RPMI8226 (cell line): ENCODE results near the gene UGT2A1.
"Not testable (repeated sequence)": the region's sequence is repeated elsewhere in the genome, so short reads cannot be mapped to it uniquely, and the experiment has no call there.

Source experiments
- DNase-seq: peaks from one replicate; pipeline ENCODE4 v3.0.0-alpha.2; 2015

Gene UGT2A1

DNA sequence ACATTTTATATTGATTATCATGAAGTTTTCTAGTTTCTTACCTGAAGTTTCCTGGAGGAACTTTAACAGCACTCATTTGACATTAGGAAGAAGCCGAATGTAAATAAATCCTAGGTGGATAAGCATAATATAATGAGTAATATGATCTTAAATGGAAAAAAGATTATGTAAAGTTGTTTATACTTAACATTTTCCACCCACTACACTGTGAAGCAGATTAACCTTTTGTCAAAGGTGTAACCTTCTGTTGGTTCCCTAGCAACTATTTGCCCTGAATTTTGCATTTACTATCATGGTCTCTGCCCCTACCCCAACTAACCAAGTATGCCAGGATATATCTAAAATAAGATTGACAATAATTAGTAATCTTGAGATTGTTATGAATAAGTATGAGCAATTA, at the start of gene UGT2A1:
Gene UGT2A1, minus strand, starts transcription at position 101 of the 400 bp plus-strand sequence. CDS start 5,603 bp downstream, outside the sequence.
- no peak for DNase-seq

DNA sequence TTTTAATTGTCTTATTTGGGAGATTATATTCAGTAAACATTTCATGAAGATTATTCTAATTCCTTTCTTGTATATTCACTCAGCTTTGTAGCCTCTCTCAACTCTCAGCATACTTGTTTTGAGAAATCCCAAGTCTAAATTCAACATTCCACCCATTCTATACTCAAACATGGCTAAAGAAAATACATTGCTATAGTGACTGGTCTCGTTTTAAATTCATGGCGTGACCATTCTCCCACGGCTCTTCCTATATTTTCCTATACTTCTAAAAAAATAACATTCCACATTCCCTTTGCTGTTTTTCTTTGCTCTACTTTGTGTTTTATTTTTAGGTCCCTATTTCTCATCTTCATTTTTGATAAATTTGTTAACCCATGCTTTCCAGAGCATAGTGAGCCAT, 49.2 kb upstream of the UGT2A1 start:
- DNase-seq: no peak

DNA sequence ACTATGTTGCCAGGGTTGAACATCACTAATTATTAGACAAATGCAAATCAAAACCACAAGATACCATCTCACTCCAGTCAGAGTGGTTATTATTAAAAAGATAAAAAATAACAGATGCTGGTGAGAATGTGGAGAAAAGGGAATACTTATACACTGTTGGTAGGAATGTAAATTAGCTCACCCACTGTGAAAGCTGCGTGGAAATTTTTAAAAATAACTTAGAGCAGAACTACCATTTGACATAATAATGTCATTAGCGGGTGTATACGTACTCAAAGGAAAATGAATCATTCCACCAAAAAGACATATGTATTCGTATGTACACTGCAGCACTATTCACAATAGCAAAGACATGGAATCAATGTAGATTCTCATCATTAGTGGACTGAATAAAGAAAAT, 48.6 kb upstream of the UGT2A1 start:
- no peak for DNase-seq

DNA sequence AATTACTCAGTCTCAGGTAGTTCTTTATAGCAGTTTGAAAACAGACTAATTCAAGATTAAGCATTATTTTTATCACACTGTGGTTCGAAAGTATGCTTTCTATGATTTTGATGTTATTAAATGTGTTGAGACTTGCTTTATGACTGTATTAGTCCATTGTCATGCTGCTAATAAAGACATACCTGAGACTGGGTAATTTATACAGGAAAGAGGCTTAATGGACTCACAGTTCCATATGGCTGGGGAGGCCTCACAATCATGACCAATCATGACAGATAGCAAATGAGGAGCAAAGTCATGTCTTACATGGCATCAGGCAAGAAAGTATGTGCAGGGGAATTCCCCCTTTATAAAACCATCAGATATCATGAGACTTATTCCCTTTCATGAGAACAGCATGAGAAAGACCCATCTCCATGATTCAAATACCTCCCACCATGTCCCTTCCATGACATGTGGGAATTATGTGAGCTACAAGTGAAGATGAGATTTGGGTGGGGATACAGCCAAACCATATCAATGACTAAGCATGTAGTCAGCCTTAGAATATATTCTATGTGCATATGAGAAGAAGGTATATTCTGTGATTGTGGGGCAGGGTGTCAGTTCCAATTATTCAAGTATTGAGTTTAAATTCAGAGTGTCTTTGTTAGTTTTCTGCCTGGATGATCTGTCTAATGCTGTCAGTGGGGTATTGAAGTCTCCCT, 44.6 kb upstream of the UGT2A1 start:
- no peak for DNase-seq

DNA sequence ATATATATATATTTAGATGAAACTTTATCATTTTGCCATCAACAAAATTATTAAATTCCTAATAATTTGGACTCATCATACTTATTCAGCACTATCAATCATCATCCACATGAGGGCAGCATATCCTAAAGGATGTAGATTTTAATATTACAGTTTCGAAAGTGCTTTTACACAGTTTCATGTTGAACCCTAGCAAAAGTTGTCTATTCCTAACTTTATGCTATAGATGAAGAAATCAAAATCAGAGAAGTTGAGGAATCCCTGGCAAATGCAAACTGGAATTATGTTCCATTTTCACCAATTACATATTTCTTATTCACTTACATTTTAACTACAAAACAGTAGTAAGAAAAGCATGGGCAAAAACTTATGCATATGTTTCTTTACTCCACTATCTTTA, 36.6 kb upstream of the UGT2A1 start:
- peak; percentile 29 for DNase-seq

DNA sequence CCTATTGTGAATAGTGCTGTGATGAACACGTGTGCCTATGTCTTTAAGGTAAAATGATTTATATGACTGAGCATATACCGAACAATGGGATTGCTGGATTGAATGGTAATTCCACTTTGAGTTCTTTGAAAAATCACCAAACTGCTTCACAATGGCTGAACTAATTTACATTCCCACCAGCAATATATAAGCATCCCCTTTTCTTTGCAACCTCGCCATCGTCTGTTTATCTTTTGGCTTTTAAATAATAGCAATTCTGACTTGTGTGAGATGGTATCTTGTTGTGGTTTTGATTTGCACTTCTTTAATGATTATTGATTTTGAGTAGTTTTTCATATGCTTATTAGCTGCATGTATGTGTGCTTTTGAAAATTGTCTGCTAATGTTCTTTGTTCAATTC, 31.8 kb upstream of the UGT2A1 start:
- no peak for DNase-seq

DNA sequence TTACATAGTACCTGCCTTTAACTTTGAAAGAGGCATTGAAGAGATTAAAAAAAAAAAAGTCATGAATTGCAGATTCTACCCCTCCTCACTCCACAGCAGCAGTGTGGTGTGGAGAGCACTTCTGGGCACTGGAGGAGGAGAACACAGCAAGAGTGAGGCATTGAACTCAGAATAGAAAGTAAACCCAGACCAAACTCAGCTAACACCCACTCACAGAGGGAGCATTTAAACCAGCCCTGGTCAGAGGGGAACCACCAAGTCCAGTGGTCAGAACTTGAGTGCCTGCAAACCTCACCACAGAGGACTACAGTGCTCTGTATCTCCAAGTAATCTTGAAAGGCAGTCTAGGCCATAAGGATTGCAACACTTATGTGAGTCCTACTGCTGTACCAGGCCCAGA, 15.6 kb upstream of the UGT2A1 start:
- DNase-seq: no peak

DNA sequence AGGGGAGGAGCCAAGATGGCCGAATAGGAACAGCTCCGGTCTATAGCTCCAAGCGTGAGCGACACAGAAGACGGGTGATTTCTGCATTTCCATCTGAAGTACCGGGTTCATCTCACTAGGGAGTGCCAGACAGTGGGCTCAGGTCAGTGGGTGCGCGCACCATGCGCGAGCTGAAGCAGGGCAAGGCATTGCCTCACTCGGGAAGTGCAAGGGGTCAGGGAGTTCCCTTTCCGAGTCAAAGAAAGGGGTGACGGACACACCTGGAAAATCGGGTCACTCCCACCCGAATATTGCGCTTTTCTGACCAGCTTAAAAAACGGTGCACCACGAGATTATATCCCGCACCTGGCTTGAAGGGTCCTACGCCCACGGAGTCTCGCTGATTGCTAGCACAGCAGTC, 11.0 kb upstream of the UGT2A1 start:
- DNase-seq: not testable (repeated sequence)

DNA sequence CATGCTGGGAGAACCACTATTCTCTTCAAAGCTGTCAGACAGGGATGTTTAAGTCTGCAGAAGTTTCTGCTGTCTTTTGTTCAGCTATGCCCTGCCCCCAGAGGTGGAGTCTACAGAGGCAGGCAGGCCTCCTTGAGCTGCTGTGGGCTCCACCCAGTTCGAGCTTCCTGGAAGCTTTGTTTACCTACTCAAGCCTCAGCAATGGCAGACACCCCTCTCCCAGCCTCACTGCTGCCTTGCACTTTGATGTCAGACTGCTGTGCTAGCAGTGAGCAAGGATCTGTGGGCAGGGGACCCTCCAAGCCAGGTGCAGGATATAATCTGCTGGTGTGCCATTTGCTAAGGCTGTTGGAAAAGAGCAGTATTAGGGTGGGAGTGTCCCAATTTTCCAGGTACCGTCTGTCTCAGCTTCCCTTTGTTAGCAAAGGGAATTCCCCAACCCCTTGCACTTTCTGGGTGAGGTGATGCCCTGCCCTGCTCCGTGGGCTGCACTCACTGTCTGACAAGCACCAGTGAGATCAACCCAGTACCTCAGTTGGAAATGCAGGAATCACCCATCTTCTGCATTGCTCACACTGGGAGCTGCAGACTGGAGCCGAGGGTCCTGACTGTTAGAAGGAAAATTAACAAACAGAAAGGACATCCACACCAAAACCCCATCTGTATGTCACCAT, 8.2 kb upstream of the UGT2A1 start:
- DNase-seq: not testable (repeated sequence)

DNA sequence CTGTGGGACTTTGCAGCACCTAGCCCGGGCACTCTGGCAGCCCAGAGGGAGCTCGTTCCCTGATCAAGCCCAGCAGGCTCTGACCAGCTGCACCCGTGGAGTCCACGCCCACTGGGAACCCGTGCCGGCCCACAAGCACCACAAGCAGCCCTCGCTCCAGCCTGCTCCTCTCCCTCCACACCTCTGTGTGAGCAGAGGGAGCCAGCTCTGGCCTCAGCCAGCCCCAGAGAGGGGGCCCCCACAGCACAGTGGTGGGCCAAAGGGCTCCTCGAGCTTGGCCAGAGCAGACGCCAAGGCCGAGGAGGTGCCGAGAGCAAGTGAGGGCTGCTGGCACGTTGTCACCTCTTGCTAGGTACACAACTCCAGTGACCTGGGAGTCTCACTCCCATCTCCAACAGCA, 5.1 kb upstream of the UGT2A1 start:
- DNase-seq: no peak

DNA sequence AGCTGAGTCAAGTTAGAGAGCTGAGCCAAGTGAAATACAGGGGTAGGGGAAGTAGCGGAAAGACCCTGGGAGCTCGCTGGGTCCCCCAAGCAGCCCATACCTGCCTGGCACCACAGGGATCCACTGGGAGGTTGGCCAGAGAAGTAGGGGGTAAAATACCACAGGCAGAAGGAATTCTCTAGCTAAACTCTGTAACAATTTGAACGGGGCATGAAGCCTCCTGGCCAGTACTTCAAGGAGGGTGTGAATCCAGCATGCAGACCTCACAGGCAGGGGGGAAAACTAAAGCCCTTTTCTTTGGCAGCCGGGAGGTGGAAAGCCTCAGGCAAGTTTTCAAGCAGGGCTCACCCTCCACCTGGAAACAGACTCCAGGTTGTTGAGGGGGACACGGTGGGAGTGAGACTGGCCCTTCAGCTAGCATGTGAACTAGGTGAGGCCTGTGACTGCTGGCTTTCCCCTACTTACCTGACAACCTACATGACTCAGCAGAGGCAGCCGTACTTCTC, 3.7 kb upstream of the UGT2A1 start:
- no peak for DNase-seq

DNA sequence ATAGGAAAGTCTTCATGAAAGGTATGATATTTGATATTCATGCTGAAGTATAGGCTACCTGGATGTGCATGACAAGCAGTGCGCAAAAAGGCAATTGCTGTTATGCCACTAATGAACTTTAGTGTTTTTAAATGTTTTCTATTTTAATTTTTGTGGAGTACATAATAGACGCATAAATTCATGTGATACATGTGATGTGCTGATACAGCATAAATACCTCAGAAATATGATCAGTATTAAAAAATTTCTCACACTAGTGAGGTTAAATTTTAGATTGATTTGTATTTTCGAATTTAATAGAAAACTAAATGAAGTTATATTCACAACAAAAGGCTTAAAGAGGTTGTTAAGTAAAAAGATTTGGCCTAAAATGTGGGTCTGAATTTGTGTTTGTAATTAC, 2.2 kb downstream of the UGT2A1 start:
- no peak for DNase-seq

DNA sequence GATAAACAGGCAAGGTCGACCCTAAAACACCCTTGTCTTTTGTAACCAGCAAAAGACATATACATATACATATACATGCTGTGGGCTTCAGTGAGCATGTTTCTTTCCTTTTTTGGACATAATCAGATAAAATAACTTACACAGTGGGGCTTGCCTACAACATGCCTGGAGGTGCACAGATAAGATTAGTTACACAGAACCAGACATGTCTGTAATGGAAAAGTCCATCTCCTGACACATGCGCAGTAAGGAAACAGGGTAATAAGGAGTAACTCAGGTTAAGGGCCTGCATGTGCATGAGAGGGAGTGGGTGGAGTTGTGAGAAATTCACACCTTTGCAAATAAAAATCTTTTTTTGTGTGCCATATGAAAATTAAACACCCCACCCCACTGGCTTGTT, 3.4 kb downstream of the UGT2A1 start:
- no peak for DNase-seq

DNA sequence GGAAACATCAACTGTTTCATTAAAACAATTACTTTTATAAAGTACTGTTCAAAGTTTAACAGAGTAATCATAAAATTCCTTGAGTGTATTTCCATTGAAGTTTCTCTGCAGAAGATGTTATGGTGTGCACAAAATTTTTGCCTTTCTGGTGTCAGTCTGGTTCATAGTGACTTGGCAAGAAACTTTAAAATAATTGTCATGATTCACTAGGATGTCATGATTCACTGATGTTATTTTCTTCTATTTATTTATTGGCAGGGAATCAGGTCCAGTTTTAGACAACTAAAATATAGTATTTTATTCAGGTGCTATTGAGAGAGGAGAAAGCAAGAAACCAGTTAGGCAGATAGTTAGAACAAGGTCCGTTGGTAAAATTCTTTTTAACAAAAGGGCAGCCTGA, 3.8 kb downstream of the UGT2A1 start:
- no peak for DNase-seq

DNA sequence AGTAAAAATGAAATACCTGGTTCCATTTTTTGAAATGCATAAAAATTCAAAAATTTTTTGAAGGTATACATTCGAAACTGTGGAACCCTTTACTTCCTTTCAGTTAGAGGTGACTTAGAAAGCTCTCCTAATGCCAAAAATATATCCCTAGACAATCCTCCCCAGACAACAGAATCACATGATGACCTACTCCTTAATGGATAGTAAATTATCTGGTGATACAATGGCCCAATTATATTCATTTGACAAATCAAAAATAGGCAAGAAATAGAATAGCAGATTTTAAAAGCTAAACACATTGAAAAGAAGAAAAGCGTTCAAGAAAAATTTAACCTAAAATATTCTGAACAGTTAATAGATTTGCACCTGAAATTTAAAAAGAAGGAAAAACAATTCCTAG, 10.1 kb downstream of the UGT2A1 start:
- DNase-seq: no peak

DNA sequence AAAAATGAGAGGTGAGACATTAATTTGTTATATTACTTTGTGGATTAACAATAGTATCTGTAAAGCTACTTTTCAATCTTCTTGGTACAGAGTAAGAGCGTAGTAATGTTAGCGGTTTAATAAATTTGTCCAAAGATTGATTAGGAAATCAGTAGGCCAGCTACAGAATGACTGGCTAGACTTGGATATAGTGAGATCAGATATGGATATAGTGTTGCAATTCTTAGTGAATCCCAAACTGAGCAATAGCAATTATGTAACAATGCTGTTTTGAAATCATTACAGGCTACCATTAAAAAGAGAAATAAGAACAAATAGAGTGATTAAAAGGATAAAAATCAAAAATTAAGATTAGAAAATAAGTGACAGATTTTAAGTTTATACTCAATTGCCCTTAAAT, 12.8 kb downstream of the UGT2A1 start:
- DNase-seq: no peak

DNA sequence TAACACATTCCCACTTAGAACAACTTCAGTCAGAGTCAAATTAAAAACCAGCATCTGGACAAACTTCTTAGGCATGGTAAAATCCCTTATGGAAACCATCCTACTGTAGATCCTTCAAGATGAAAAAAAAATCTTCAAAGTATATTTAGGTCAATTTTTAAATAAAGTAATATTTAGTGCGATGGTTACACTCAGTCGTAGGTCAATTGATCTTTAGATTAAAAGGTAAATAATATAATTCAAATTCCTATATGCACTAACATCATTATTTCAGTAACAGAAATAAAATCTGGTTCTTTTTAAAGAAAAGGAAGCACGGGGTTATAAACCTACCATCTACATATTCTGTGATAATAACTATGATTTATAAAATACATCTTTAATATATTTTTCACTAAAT, 13.5 kb downstream of the UGT2A1 start, which contains the start of gene UGT2A2:
Gene UGT2A2, minus strand, starts transcription at position 101 of the 400 bp plus-strand sequence. Its CDS starts 2 bp downstream, at position 99.
- DNase-seq: no peak

DNA sequence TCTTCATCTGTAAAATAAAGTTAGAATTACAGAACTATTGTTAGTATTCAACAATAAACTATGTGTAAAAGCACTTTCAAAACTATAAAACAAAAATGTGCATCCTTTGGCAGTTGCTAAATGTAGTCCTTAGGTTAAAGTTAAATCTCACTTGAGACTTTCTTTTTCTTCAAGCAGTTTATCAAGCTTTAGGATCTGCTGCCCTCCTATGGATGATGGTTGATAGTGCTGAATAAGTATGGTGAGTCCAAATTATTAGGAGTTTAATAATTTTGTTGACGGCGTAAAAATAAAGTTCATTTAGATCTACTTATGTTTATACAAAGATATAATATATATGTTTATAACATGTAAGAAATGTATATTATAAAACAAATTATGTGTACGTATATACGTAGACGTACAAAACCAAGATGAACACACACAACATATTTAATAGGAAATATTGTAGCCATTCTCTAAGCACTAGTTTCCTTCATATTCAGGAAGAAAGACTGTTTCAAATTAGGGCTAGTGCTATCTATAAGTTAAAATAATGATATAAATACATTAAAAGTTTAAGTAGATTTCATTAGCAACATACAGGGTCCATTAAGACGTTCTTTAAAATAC, 35.9 kb downstream of the UGT2A1 start:
- DNase-seq: peak; percentile 35

DNA sequence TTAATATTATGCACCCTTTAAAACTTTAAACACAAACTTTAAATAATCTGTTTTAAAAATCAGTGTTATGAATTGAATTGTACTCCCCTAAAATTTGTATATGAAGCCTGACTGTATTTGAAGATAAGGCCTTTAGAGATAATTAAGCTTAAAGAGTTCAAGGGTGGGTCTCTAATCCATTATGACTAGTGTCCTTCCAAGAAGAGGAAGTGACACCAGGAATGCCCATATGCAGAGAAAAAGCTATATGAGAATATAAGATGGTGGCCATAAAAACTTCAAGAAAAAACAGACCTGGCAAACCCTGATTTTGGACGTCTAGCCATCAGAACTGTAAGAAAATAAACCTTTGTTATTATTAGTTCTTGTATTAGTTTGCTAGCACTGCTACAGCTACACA, 42.6 kb downstream of the UGT2A1 start:
- no peak for DNase-seq

DNA sequence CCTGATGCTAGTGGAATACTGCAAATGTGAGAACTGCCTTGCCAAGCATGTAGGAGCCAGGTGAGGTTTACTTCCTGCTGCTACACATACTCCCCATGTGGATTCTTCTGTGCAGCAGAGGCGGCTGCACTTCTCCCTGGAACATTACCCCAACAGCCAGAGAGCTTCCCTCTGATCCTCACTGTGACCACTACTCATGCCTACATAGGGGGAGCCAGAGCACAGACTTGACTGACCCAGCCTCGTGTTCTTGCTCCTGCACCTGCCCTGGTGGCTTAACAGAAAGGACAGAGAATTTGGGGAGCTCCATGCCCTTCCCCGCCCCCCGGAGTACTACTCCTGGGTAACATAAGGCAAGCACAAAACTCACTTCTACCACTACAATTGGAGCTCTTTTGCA, 52.0 kb downstream of the UGT2A1 start:
- no peak for DNase-seq

DNA sequence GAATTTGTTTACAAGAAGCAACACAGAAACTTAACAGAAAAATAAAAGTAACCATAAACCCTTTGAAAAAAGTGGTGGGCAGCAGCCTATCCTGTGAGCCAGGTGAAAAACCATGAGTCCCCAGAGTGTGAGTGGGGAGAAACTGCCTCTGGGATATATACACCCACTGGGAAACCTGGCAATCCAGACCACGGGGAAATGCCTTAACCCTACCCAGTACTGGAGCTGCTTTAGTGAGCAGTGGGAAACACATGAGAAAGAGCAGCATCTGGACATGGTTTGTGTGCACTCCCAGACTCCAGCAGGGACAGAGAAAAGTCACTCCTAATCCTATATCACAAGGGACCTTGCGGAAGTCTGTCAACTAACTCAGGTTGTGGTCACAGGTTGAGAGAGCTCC, 53.0 kb downstream of the UGT2A1 start:
- DNase-seq: no peak

DNA sequence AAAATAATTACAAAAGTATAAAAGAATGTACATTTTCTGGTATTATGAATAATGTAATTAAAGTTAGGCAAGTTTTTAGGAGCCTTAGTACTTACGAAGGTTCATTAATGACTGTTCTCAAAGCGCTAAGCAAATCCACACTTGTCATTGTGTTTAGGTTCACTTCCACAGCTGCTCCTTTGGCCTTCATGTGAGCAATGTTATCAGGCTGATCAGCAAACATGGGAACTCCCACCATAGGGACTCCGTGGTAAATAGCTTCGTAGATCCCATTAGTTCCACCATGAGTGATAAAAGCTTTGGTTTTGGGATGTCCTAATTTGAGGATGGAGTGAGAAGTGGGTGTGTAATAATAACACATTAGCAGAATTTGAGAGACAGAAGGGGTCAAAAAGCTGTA, 58.7 kb downstream of the UGT2A1 start:
- no peak for DNase-seq

DNA sequence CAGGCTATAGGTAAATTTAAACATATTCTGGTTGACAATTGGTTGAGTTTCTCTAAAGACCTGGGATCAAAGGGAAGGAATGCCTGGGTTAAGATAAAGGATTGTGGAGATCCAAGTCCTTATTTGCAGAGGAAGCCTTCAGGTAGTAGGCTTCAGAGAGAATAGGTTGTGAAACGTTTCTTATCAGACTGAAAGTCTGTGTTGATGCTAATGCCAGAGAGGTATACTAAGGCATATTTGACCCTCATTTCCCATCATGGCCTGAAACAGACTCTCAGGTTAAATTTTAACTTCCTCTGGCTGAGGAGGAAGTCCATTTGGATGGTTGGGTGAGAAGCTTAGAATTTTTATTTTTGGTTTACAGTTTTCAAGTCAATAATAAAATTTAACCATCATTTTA, 61.7 kb downstream of the UGT2A1 start:
- DNase-seq: no peak

DNA sequence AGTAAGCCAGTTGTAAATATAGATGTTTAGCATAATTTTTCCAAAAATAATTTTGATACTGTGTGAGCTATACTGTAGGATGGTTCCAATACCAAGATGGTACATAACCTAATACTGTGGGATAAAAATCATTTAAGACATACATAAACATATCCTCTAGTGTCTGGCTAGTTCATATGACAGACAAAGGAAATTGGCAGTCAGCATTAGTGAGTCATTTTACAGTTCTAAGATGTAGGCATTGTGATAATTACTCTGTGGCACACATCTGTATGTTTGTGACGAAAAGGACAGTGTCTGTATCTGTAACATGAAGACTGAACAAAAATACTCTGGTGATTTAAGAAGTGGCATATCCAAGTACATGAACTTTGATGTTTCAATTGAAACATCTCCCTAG, 63.2 kb downstream of the UGT2A1 start:
- no peak for DNase-seq
